ENCODE measurements around the gene TRAPPC2B. TPM values are rescaled to one million over a fixed set of nuclear protein-coding genes. Genes with fewer than 3 reads are reported as not detected.

TRAPPC2B gene
- total RNA-seq, 1 experiment from 2014 or later = 16.8 TPM

GRCh38 chr19:57321751-57322150, 41.6 kb upstream of the TRAPPC2B start:
- POLR2A ChIA-PET (ENCODE audit: low non-redundant PET) = no interaction called here
- peak overlapping the region; percentile 93 for H3K4me3 ChIP-seq (ENCODE audit: low read depth, low read length, poor library complexity, severe bottlenecking)
- BruUV-seq (replicated peaks) = no TSS peak
- no peaks in the 10 kb centered on the region for H3K9me3 ChIP-seq (ENCODE audit: low read depth, low read length, poor library complexity, severe bottlenecking)
- intact Hi-C loops (cut with micrococcal nuclease; ENCODE audit: unreplicated experiment) = no loop called here
- TF ChIP-seq CTCF (conservative IDR thresholded peaks at IDR 0.05; ENCODE audit: low read depth, low read length) = no peak
- no peak for TF ChIP-seq EZH2 (IDR thresholded peaks at IDR 0.05; ENCODE audit: borderline replicate concordance, low read depth, low read length, poor library complexity, severe bottlenecking)
- peaks cover 17% of the 10 kb centered on the region for H3K27me3 ChIP-seq (replicated peaks; ENCODE audit: insufficient read depth, low read depth, low read length, poor library complexity)
- H3K36me3 ChIP-seq (ENCODE audit: insufficient read depth, low read length, poor library complexity, severe bottlenecking) = peaks cover 25% of the 10 kb centered on the region
- CTCF ChIA-PET = no interaction called here
- H3K27ac ChIP-seq (ENCODE audit: low read depth, low read length, poor library complexity, severe bottlenecking) = no peak overlapping the region
- no peak for DNase-seq (ENCODE audit: low spot score)
- H3K4me1 ChIP-seq (ENCODE audit: insufficient read depth, low read length, poor library complexity, severe bottlenecking) = no peaks in the 10 kb centered on the region

- H3K9me3 ChIP-seq (ENCODE audit: low read depth, low read length, poor library complexity, severe bottlenecking) = no peaks in the 10 kb centered on the region
- H3K27me3 ChIP-seq (replicated peaks; ENCODE audit: insufficient read depth, low read depth, low read length, poor library complexity) = no peaks in the 10 kb centered on the region
- BruUV-seq (replicated peaks) = no TSS peak
- ChIA-PET CTCF (no interaction called here), POLR2A (ENCODE audit: low non-redundant PET) (no interaction called here)
- TF ChIP-seq EZH2 (IDR thresholded peaks at IDR 0.05; ENCODE audit: borderline replicate concordance, low read depth, low read length, poor library complexity, severe bottlenecking) (no peak), CTCF (conservative IDR thresholded peaks at IDR 0.05; ENCODE audit: low read depth, low read length) (no peak)
- H3K4me3 ChIP-seq (ENCODE audit: low read depth, low read length, poor library complexity, severe bottlenecking) = no peak overlapping the region
- H3K36me3 ChIP-seq (ENCODE audit: insufficient read depth, low read length, poor library complexity, severe bottlenecking) = peaks cover 53% of the 10 kb centered on the region
- intact Hi-C loops (cut with micrococcal nuclease; ENCODE audit: unreplicated experiment) = no loop called here
- no peak for DNase-seq (ENCODE audit: low spot score)
- H3K4me1 ChIP-seq (ENCODE audit: insufficient read depth, low read length, poor library complexity, severe bottlenecking) = no peaks in the 10 kb centered on the region
- no peak overlapping the region for H3K27ac ChIP-seq (ENCODE audit: low read depth, low read length, poor library complexity, severe bottlenecking)
Measured at GRCh38 chr19:57324992-57325391, 38.4 kb upstream of the TRAPPC2B start.

GRCh38 chr19:57327993-57328392, 35.4 kb upstream of the TRAPPC2B start:
- no peak for DNase-seq (ENCODE audit: low spot score)
- Histone ChIP-seq H3K4me1 (ENCODE audit: insufficient read depth, low read length, poor library complexity, severe bottlenecking) (no peaks in the 10 kb centered on the region), H3K9me3 (ENCODE audit: low read depth, low read length, poor library complexity, severe bottlenecking) (no peaks in the 10 kb centered on the region), H3K4me3 (ENCODE audit: low read depth, low read length, poor library complexity, severe bottlenecking) (no peak overlapping the region), H3K36me3 (ENCODE audit: insufficient read depth, low read length, poor library complexity, severe bottlenecking) (peaks cover 57% of the 10 kb centered on the region), H3K27ac (ENCODE audit: low read depth, low read length, poor library complexity, severe bottlenecking) (no peak overlapping the region), H3K27me3 (replicated peaks; ENCODE audit: insufficient read depth, low read depth, low read length, poor library complexity) (no peaks in the 10 kb centered on the region)
- intact Hi-C loops (cut with micrococcal nuclease; ENCODE audit: unreplicated experiment) = no loop called here
- TF ChIP-seq CTCF (conservative IDR thresholded peaks at IDR 0.05; ENCODE audit: low read depth, low read length) = no peak
- TF ChIP-seq EZH2 (IDR thresholded peaks at IDR 0.05; ENCODE audit: borderline replicate concordance, low read depth, low read length, poor library complexity, severe bottlenecking) = no peak
- ChIA-PET CTCF (no interaction called here), POLR2A (ENCODE audit: low non-redundant PET) (no interaction called here)
- no TSS peak for BruUV-seq (replicated peaks)
